Stomach (tissue), 4 donors: ENCODE measurements around the gene SDC3.

Source experiments
- CTCF ChIP-seq, 7 experiments: fragments of 450-650 bp in 4 of 7; fragments of 200-600 bp in 3 of 7; sonication (generic) in 3 of 7; IDR thresholded peaks; one replicate each; pipeline ENCODE4 v1.5.1; 2016 to 2019; ENCODE audit warnings: antibody characterized with exemption in 7 of 7, control low read depth in 2 of 7, mild to moderate bottlenecking in 1 of 7
- POLR2A ChIP-seq, 4 donors: fragments of 450-650 bp; IDR thresholded peaks; one replicate each; pipeline ENCODE4 v1.6.1; 2016; ENCODE audit warnings: antibody characterized with exemption in 4 of 4, control low read depth in 2 of 4, mild to moderate bottlenecking in 1 of 4, moderate library complexity in 1 of 4
- POLR2AphosphoS5 ChIP-seq, 3 donors: sonication (generic); formaldehyde crosslinking; IDR thresholded peaks; one replicate each; pipeline ENCODE4 v1.6.1; 2016; ENCODE audit warnings: antibody characterized with exemption in 3 of 3

GRCh38 chr1:30838996-30839395 is 69.6 kb downstream of the SDC3 start:
- no peak for TF ChIP-seq CTCF (IDR thresholded peaks at IDR 0.05)
- no peak for TF ChIP-seq POLR2A (IDR thresholded peaks at IDR 0.05)
- TF ChIP-seq POLR2AphosphoS5 (IDR thresholded peaks at IDR 0.05) = no peak
